Measurements from ENCODE around the gene ADAMTS20. TPM values are rescaled to one million over a fixed set of nuclear protein-coding genes. Genes with fewer than 3 reads are reported as not detected.

Gene ADAMTS20
- total RNA-seq, 2 donors from 2014 or later: 0.70 to 1.1 TPM

- no peak for TF ChIP-seq CTCF (conservative IDR thresholded peaks at IDR 0.05)
- Histone ChIP-seq H3K9me3 (ENCODE audit: control insufficient read depth, low read length) (no peaks in the 10 kb centered on the region), H3K4me1 (ENCODE audit: control insufficient read depth, insufficient read depth, low read length) (no peaks in the 10 kb centered on the region), H3K36me3 (ENCODE audit: control insufficient read depth, insufficient read depth, low read length) (no peaks in the 10 kb centered on the region), H3K27me3 (ENCODE audit: control insufficient read depth, insufficient read depth, low read length, poor library complexity, severe bottlenecking) (no peaks in the 10 kb centered on the region), H3K4me3 (ENCODE audit: low read length) (no peak overlapping the region), H3K9ac (ENCODE audit: extremely low read depth, low read length, poor library complexity, severe bottlenecking) (no peak overlapping the region), H3K27ac (ENCODE audit: low read depth, low read length) (no peak overlapping the region)
- Mint-ChIP-seq H3K4me3 (no peak overlapping the region), H3K36me3 (ENCODE audit: low read depth) (no peaks in the 10 kb centered on the region), H3K4me1 (no peaks in the 10 kb centered on the region), H3K9me3 (no peaks in the 10 kb centered on the region), H3K27me3 (ENCODE audit: insufficient read depth) (no peaks in the 10 kb centered on the region), H3K27ac (no peak overlapping the region)
- no peak for DNase-seq
Measured at GRCh38 chr12:43315961-43316360, 236.0 kb downstream of the ADAMTS20 start.

GRCh38 chr12:43312991-43313505, 239.0 kb downstream of the ADAMTS20 start:
- no peak for TF ChIP-seq CTCF (conservative IDR thresholded peaks at IDR 0.05)
- no peak overlapping the region for H3K27ac Mint-ChIP-seq
- H3K9me3 ChIP-seq (ENCODE audit: control insufficient read depth, low read length): no peaks in the 10 kb centered on the region
- no peak for DNase-seq
- no peaks in the 10 kb centered on the region for H3K36me3 Mint-ChIP-seq (ENCODE audit: low read depth)
- no peaks in the 10 kb centered on the region for H3K27me3 Mint-ChIP-seq (ENCODE audit: insufficient read depth)
- 85% methylated on average over 4 of the region's 4 CpGs; no CpG with 5 or more reads in 1 of the 2 experiments for WGBS, 2 experiments (ENCODE audit: insufficient coverage in 1 of 2, insufficient read length in 1 of 2)
- no peaks in the 10 kb centered on the region for H3K4me1 ChIP-seq (ENCODE audit: control insufficient read depth, insufficient read depth, low read length)
- no peak overlapping the region for H3K4me3 ChIP-seq (ENCODE audit: low read length)
- no peaks in the 10 kb centered on the region for H3K36me3 ChIP-seq (ENCODE audit: control insufficient read depth, insufficient read depth, low read length)
- no peak overlapping the region for H3K9ac ChIP-seq (ENCODE audit: extremely low read depth, low read length, poor library complexity, severe bottlenecking)
- H3K9me3 Mint-ChIP-seq: no peaks in the 10 kb centered on the region
- H3K27me3 ChIP-seq (ENCODE audit: control insufficient read depth, insufficient read depth, low read length, poor library complexity, severe bottlenecking): no peaks in the 10 kb centered on the region
- H3K27ac ChIP-seq (ENCODE audit: low read depth, low read length): no peak overlapping the region
- no peak overlapping the region for H3K4me3 Mint-ChIP-seq
- H3K4me1 Mint-ChIP-seq: no peaks in the 10 kb centered on the region

- Histone ChIP-seq H3K27me3 (ENCODE audit: control insufficient read depth, insufficient read depth, low read length, poor library complexity, severe bottlenecking) (no peaks in the 10 kb centered on the region), H3K36me3 (ENCODE audit: control insufficient read depth, insufficient read depth, low read length) (no peaks in the 10 kb centered on the region), H3K4me3 (ENCODE audit: low read length) (no peak overlapping the region), H3K9ac (ENCODE audit: extremely low read depth, low read length, poor library complexity, severe bottlenecking) (no peak overlapping the region), H3K4me1 (ENCODE audit: control insufficient read depth, insufficient read depth, low read length) (no peaks in the 10 kb centered on the region), H3K27ac (ENCODE audit: low read depth, low read length) (no peak overlapping the region), H3K9me3 (ENCODE audit: control insufficient read depth, low read length) (no peaks in the 10 kb centered on the region)
- Mint-ChIP-seq H3K9me3 (no peaks in the 10 kb centered on the region), H3K27me3 (ENCODE audit: insufficient read depth) (no peaks in the 10 kb centered on the region), H3K36me3 (ENCODE audit: low read depth) (no peaks in the 10 kb centered on the region), H3K4me1 (no peaks in the 10 kb centered on the region), H3K27ac (no peak overlapping the region), H3K4me3 (no peak overlapping the region)
- no peak for TF ChIP-seq CTCF (conservative IDR thresholded peaks at IDR 0.05)
- no peak for DNase-seq
Measured at GRCh38 chr12:43310596-43310995, 241.4 kb downstream of the ADAMTS20 start.

All from endodermal cell (in vitro differentiated cells).